ENCODE data around the gene GPR161.
"Not testable (repeated sequence)": the region's sequence is repeated elsewhere in the genome, so short reads cannot be mapped to it uniquely, and the experiment has no call there.

- not testable (repeated sequence) for TF ChIP-seq ELF4 (IDR thresholded peaks at IDR 0.05); NFRKB (IDR thresholded peaks at IDR 0.05); CTBP1 (IDR thresholded peaks at IDR 0.05; ENCODE audit: borderline replicate concordance); FOXM1 (IDR thresholded peaks at IDR 0.05; ENCODE audit: borderline replicate concordance); PKNOX1 (IDR thresholded peaks at IDR 0.05); ZNF384 (IDR thresholded peaks at IDR 0.05)
These were observed 80.6 kb downstream of the GPR161 start for GRCh38 chr1:168056152-168056551.

All from HEK293T (cell line).